Measurements from ENCODE around the gene NAXE.

DNA sequence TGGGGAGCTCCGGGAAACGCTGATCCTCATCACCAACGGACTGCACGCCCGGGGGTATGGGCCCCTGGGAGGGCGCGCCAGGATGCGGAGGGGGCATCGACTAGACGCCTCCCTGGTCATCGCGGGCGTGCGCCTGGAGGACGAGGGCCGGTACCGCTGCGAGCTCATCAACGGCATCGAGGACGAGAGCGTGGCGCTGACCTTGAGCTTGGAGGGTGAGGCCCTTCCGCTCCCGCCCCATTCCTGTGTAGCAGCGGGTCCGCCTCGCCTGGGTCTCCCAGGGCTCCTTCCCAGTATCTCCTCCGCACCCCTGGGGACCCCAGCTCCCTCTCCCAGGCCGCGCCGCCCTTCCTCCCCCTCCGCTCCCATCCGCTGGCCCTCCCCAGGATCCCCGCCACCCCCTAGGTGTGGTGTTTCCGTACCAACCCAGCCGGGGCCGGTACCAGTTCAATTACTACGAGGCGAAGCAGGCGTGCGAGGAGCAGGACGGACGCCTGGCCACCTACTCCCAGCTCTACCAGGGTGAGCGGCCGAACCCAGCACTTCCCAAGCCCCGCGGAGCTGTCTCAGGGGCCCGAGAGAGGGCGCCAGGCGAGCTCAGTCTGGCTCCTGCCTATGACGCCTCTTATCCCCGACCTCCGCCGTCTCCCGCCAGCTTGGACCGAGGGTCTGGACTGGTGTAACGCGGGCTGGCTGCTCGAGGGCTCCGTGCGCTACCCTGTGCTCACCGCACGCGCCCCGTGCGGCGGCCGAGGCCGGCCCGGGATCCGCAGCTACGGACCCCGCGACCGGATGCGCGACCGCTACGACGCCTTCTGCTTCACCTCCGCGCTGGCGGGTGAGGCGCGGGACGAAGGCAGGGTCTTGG, 32.6 kb downstream of the NAXE start:
- TF ChIP-seq, protein P1, sequence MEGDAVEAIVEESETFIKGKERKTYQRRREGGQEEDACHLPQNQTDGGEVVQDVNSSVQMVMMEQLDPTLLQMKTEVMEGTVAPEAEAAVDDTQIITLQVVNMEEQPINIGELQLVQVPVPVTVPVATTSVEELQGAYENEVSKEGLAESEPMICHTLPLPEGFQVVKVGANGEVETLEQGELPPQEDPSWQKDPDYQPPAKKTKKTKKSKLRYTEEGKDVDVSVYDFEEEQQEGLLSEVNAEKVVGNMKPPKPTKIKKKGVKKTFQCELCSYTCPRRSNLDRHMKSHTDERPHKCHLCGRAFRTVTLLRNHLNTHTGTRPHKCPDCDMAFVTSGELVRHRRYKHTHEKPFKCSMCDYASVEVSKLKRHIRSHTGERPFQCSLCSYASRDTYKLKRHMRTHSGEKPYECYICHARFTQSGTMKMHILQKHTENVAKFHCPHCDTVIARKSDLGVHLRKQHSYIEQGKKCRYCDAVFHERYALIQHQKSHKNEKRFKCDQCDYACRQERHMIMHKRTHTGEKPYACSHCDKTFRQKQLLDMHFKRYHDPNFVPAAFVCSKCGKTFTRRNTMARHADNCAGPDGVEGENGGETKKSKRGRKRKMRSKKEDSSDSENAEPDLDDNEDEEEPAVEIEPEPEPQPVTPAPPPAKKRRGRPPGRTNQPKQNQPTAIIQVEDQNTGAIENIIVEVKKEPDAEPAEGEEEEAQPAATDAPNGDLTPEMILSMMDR (conservative IDR thresholded peaks at IDR 0.05; ENCODE audit: low read depth, low read length): peak; percentile 45
- no peak for TF ChIP-seq EZH2phosphoT487 (IDR thresholded peaks at IDR 0.05; ENCODE audit: borderline replicate concordance, low read length)
- TF ChIP-seq EZH2 (IDR thresholded peaks at IDR 0.05; ENCODE audit: low read length, unreplicated experiment): no peak

All from PC-3 (cell line).